GM12873 (cell line): ENCODE measurements around the gene ZSWIM1.

Source experiments
- TF ChIP-seq, protein P1 (sequence below): IDR thresholded peaks from 2 replicates; pipeline ENCODE4 v1.5.1; 2012; ENCODE audit warnings: low read depth, mild to moderate bottlenecking, moderate library complexity, low read length, control low read depth; ENCODE audit not compliant: insufficient read depth; ENCODE audit errors: missing control alignments

ZSWIM1 gene

DNA sequence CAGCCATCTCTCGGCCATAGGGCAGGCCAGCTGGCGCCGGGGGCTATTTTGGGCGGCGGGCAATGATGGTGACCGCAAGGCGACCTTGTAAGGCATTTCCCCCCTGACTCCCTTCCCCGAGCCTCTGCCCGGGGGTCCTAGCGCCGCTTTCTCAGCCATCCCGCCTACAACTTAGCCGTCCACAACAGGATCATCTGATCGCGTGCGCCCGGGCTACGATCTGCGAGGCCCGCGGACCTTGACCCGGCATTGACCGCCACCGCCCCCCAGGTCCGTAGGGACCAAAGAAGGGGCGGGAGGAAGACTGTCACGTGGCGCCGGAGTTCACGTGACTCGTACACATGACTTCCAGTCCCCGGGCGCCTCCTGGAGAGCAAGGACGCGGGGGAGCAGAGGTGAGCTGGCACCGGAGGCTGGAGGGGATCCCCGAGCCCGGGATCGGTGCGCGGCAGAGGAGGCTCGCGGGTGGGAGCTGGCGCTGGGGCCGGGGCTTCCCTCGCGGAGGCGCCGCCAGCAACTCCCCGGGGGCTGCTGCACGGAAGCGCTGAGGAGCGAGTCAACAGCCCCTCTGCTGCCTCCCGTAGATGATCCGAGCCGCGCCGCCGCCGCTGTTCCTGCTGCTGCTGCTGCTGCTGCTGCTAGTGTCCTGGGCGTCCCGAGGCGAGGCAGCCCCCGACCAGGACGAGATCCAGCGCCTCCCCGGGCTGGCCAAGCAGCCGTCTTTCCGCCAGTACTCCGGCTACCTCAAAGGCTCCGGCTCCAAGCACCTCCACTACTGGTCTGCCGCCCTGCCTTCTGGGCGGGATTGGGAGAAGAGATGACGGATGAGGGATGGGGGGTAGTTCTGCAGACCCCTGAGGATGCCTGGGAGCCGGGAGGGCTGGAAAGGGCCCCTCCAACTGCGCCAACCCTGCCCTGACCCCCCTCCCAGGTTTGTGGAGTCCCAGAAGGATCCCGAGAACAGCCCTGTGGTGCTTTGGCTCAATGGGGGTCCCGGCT is 10.3 kb downstream of the ZSWIM1 start, which contains the start of the genes CTSA and NEURL2:
TSS of gene CTSA (plus strand) at position 351 of the 999 bp plus-strand sequence. CDS start at position 585, 234 bp downstream.
TSS of gene NEURL2 (minus strand) at position 224 of the 999 bp plus-strand sequence. CDS start at position 7, 217 bp downstream.
- TF ChIP-seq, protein P1, sequence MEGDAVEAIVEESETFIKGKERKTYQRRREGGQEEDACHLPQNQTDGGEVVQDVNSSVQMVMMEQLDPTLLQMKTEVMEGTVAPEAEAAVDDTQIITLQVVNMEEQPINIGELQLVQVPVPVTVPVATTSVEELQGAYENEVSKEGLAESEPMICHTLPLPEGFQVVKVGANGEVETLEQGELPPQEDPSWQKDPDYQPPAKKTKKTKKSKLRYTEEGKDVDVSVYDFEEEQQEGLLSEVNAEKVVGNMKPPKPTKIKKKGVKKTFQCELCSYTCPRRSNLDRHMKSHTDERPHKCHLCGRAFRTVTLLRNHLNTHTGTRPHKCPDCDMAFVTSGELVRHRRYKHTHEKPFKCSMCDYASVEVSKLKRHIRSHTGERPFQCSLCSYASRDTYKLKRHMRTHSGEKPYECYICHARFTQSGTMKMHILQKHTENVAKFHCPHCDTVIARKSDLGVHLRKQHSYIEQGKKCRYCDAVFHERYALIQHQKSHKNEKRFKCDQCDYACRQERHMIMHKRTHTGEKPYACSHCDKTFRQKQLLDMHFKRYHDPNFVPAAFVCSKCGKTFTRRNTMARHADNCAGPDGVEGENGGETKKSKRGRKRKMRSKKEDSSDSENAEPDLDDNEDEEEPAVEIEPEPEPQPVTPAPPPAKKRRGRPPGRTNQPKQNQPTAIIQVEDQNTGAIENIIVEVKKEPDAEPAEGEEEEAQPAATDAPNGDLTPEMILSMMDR: no peak

DNA sequence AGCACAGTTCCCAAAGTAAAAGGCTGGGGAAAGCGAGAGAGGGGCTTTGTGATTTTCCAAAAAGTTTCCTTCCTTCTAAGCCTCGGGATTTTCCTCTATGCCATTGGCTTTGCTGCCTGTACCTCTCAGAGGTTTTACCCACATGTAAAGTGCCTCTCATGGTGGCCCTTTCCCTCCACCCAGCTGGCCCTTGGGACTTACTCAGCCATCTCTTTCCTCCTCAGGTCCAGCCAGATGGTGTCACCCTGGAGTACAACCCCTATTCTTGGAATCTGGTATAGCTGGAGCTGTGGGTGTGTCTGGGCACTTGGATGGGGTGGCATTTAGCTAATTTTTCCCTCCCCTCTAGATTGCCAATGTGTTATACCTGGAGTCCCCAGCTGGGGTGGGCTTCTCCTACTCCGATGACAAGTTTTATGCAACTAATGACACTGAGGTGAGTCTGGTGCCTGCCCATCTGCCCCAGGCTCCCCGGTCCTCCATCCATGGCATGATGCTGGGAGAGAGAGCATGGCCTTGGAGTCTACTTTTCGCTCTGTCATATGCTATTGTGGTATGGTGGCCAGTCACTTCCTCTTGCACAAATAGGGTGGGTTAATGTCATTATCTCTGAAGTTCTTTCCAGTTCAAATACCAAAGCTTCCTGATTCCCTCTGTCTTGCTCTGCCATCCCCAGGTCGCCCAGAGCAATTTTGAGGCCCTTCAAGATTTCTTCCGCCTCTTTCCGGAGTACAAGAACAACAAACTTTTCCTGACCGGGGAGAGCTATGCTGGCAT is 11.2 kb downstream of the ZSWIM1 start:
- TF ChIP-seq, protein P1: no peak

DNA sequence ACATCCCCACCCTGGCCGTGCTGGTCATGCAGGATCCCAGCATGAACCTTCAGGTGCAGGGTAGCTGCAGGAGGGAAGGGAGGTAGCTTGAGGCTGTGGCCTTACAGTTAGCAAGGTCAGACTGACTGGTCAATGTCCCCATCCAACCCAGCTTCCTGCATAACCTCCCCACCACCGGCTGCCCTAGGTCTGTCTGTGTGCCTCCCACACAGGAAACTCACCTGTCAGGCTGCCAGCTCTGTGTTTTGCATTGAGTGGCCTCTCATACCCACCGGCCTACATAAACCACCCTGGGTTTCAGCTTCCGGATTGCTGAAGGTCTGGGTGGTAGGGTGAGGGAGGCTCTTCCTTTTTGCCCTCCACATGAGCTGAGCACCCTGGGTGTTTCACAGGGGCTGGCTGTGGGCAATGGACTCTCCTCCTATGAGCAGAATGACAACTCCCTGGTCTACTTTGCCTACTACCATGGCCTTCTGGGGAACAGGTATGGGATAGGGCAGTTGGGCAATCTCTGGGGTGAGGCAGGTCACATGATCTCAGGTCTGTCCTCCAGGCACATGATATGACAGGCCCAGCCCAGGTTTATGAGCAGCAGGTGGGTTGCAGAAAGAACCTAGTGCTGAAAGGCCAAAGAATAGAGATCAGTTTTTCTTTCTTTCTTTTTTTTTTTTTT is 11.9 kb downstream of the ZSWIM1 start:
- TF ChIP-seq, protein P1: no peak

DNA sequence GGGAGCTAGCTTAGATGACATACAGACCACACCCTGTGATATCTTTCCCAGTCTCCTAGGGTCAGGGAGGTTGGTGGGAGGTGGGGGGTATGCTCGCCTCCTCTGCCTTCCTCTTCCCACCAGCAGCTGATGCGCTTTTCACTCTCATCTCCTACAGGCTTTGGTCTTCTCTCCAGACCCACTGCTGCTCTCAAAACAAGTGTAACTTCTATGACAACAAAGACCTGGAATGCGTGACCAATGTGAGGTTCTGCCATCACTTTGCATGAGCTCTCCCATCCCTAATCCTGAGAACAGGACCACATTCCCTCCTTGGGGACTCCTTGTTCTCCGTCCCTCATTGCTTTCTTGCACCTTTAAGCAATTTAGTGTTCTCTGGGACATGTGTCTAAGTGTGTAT is 12.8 kb downstream of the ZSWIM1 start:
- TF ChIP-seq, protein P1: no peak

DNA sequence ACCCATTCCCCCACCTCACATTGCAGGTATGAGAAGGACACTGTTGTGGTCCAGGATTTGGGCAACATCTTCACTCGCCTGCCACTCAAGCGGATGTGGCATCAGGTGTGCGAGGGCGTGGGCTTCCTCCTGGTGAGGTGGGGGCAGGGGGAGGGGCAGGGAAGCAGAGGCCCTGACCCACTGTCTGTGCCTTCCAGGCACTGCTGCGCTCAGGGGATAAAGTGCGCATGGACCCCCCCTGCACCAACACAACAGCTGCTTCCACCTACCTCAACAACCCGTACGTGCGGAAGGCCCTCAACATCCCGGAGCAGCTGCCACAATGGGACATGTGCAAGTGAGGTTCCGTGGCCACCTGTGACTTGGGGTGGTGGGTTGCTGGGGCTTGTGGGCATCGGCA is 13.8 kb downstream of the ZSWIM1 start:
- TF ChIP-seq, protein P1: no peak

DNA sequence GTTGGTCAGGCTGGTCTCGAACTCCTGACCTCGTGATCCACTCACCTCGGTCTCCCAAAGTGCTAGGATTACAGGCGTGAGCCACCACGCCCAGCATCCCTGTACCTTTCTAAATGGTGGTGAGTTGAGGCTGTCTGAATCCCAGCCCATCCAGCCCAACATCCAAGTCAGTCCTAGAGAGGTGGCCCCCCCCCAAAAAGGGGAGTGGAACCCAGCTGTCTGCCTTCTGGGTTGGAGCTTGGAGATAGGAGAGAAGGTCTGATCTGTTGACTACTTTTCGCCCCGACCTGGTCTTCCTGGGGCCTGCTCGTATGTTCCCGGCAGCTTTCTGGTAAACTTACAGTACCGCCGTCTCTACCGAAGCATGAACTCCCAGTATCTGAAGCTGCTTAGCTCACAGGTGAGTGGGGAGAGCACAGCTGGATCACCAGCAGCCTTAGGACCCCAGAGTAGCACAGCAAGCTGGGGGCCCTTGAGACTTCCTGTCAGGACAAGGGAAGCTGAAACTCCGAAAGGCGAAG is 15.7 kb downstream of the ZSWIM1 start:
- TF ChIP-seq, protein P1: no peak
